HG03565 (cell line): Measurements from ENCODE around the gene MUTYH.
"Not testable (repeated sequence)": the region's sequence is repeated elsewhere in the genome, so short reads cannot be mapped to it uniquely, and the experiment has no call there.

Experiments used
- ATAC-seq: cut with Tn5 transposase; IDR thresholded peaks from one replicate; pipeline ENCODE4 v1.9.1; 2021; ENCODE audit warnings: mild to moderate bottlenecking, moderate library complexity; ENCODE audit not compliant: unreplicated experiment

The MUTYH gene

GRCh38 chr1:45325851-45326506, 14.3 kb downstream of the MUTYH start:
- no peak for ATAC-seq

DNA sequence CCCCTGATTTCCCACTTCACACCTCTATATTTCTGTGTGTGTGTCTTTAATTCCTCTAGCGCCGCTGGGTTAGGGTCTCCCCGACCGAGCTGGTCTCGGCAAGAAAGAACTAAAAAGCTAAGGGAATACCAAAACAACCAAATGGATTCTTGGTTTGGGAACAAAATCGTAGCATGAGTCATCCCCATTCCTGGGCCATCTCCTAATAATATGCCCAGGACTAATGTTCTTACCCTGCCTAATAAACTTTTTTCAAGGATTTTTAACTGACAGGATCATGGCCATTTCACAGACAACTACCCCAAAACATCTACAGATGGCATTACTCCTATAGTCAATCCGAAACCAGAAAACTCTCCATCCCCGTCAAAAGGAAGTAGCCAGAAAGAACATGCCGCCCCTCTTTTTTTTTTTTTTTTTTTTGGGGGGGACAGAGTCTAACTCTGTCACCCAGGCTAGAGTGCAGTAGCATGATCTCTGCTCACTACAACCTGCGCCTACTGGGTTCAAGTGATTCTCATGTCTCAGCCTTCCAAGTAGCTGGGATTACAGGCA, 17.7 kb downstream of the MUTYH start:
- ATAC-seq = no peak

DNA sequence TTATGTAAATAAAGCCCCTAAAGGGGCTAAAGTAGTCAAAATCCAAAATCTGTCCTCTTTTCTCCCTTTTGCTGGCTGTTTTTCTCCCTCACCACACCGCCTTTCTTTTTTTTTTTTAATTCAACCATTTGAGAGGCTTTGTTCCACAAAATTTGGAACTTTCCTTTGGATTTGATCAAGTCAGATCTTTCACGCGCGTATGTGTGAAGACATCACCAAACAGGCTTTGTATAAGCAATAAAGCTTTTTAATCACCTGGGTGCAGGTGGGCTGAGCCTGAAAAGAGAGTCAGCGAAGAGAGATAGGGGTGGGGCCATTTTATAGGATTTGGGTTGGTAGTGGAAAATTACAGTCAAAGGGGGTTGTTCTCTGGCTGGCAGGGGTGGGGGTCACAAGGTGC, 18.8 kb downstream of the MUTYH start:
- no peak for ATAC-seq

DNA sequence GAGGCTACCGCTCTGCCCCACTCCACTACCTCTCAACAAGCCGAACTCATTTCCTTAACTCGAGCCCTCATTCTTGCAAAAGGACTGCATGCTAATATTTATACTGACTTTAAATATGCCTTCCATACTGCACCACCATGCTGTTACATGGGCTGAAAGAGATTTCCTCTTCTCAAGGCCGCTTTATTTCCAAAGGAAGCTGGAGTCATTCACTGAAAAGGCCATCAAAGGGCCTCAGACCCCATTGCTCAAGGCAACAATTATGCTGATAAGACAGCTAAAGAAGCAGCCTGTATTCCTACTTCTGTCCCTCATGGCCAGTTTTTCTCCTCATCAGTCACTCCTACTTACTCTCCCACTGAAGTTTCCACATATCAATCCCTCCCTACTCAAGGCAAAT, 20.5 kb downstream of the MUTYH start:
- no peak for ATAC-seq

GRCh38 chr1:45317166-45317565, 23.1 kb downstream of the MUTYH start:
- ATAC-seq = no peak

GRCh38 chr1:45314266-45314665, 26.0 kb downstream of the MUTYH start:
- ATAC-seq = no peak

- no peak for ATAC-seq
These were observed 33.3 kb downstream of the MUTYH start for GRCh38 chr1:45306905-45307304.

DNA sequence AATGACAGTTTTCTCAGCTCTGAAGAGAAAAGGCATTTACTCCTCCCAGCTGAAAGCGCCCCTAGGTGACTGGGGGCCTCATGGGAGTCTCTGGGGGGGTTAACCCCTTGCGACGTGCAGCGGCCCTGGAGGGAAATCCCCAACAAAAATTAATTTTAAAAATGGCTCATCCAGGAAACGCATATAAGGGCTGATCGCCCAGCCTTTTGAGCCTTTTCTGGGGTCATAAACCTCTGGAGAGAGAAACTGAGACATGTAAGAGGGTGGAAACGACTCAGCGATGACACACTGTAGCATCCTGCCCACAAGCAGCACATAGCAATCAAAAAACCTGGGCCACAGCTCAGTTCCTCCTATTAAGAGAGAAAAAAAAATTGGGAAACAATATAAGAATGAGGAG, 33.9 kb downstream of the MUTYH start:
- ATAC-seq = peak; percentile 31

DNA sequence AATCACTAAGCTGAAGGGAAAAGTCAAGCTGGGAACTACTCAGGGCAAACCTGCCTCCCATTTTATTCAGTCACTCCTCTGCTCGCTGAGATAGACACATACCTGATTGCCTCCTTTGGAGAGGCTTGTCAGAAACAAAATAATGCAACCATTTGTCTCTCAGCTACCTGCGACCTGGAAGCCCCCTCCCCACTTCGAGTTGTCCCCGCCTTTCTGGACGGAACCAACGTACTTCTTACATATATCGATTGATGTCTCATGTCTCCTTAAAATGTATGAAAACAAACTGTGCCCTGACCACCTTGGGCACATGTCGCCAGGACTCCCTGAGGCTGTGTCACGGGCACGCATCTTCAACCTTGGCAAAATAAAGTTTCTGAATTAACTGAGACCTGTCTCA, 35.0 kb downstream of the MUTYH start:
- no peak for ATAC-seq

DNA sequence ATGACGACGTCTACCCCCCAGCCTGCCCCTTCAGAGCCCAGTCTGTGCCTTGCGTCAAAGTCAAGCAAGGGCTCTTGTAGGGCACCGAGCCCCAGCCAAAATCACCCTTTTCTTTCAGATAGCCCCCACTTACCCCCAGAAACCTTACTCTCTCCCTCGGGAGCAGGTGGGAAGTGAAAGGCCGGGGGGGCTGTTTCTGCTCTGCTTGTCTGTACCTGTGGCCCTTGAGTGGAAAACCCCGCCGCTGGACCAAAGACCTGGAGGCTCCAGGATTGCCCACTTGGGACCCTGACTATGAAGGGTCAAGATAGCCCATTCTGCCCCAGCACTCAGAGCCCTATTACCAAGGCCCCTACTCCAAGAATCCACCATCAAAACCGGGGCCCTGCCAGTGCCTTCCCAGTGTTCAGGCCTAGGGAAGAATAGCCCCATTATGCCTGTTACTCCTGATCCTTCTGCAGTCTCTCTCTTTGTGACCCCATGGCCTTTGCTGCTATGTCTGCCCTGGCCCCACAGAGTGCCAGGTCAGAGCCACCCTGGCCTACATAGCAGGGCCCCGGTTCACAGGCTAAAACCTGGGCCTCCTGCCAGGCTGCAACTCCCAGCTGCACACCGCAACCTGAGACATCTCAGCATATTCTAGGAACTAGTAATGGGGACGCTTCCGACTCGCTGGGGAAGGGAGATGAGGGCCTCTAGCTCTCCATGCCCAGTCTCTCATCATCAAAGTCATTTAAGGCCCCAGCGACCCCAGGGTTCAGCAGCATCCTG, 35.7 kb downstream of the MUTYH start:
- ATAC-seq = no peak

GRCh38 chr1:45303520-45304310, 36.5 kb downstream of the MUTYH start:
- ATAC-seq = peak; percentile 44

DNA sequence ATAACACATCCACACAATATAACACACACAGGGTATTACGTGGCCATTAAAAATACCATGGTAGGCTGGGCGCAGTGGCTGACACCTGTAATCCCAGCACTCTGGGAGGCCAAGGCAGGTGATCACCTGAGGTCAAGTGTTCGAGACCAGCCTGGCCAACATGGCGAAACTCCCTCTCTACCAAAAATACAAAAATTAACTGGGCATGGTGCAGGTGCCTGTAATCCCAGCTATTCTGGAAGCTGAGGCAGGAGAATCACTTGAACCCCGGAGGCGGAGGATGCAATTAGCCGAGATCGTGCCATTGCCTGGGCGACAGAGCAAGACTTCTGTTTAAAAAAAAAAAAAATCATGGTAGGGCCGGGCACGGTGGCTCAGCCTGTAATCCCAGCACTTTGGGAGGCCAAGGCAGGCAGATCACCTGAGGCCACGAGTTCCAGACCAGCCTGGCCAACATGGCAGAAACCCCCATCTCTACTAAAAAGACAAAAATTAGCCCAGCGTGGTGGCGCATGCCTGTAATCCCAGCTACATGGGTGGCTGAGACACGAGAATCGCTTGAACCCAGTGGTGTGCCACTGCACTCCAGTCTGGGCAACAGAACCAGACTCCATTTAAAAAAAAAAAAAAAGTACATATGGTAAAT, 37.6 kb downstream of the MUTYH start:
- no peak for ATAC-seq

DNA sequence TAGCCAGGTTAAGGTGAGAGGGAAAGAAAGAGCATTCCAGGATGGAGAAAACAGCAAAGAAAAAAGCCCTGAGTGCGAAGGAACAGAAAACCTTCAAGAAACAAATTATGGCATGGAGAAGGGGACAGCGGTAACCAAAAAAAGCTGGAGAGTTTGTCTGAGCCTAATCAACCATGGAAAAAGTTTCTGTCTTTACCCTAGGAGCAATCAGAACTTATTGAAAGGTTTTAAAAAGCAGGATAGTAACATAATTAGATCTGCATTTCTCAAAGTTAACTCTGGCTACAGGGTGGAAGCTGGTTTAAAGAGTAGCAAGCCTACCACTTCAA, 39.6 kb downstream of the MUTYH start:
- no peak for ATAC-seq

- ATAC-seq = no peak
These were observed 40.1 kb downstream of the MUTYH start for GRCh38 chr1:45299981-45300668.

DNA sequence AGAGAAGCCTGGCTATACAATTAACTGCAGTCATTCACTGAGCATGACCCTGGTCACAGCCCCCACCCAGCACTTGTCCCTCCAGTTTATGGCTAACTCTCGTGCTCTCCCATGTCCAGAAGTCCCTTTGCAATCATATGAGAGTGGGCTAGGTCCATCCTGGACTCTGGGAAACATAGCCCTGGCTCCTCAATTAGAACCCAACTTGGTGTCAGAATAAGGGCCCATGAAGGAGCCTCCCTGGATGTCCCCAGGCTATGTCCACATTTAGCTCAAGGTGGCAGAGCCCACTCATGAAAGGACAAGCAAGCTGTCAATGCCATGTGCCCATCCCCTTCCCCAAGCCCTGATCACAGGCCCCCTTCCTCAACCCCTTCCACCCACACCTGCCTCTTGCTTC, 40.9 kb downstream of the MUTYH start:
- ATAC-seq = no peak

DNA sequence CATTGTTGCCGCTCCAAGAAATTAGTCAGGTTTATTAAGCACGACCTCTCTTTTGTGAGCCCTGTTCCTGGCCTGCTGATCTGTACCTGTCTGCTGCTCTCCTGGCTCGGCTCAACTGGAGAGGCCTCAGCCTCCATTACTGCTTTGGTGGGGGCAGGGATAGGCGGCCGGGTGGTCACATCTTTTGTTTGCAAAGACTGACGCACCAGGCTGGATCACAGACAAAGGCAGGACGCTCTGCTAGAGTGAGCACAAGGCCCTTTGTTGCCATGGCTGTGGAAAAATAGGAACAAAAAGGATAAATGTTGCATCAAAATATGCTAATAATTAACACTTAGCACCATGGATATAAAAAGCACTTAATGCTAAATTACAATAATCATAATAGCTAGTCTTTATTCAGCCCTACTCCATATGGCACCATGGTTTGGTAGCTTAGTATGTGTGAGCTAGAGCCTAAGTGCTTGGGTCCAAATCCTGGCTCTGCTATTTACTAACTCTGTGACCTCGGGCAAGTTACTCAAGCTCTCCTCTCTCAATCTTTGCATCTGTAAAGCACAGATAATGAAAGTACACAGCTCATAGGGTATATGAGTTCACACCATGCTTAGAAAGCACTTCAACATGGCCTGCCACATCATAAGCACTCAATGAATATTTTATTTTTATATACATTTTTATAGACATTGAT, 42.4 kb downstream of the MUTYH start:
- no peak for ATAC-seq

- no peak for ATAC-seq
These were observed 48.5 kb downstream of the MUTYH start for GRCh38 chr1:45291716-45292115.

GRCh38 chr1:45291002-45291401, 49.2 kb downstream of the MUTYH start:
- not testable (repeated sequence) for ATAC-seq

GRCh38 chr1:45286521-45286920, 53.7 kb downstream of the MUTYH start:
- not testable (repeated sequence) for ATAC-seq

GRCh38 chr1:45284858-45285257, 55.4 kb downstream of the MUTYH start:
- ATAC-seq = not testable (repeated sequence)
